Hematopoietic multipotent progenitor cell treated with erythropoietin and hydrocortisone succinate and interleukin-3 and kit ligand, for 4 days (in vitro differentiated cells): Measurements from ENCODE around the gene PLXDC2.

Experiments used
- DNase-seq: peaks from one replicate; pipeline ENCODE4 v3.0.0-alpha.2; 2015

PLXDC2 gene

GRCh38 chr10:20298417-20298816, 482.2 kb downstream of the PLXDC2 start:
- no peak for DNase-seq

- no peak for DNase-seq
These were observed 483.0 kb downstream of the PLXDC2 start for GRCh38 chr10:20299034-20299736.

DNA sequence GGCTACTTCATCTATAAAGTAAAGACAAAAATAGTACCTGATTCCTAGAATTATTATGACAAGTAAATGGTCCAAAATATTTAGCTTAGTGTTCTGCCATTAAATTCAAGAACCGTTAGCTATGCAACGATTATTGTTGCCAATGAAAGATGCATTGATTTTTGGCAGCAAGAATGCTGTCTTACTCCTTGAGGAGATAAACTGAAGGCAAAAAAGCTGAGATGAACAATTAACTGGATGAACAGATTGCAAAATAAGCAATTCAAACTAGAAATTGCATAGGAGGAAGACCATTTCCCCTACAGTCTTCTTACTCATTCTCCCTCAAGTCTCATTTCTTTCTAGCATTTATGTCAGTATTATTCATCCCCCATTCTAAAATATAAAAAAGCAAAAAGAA, 484.5 kb downstream of the PLXDC2 start:
- no peak for DNase-seq

GRCh38 chr10:20302033-20302432, 485.8 kb downstream of the PLXDC2 start:
- no peak for DNase-seq

- no peak for DNase-seq
These were observed 487.4 kb downstream of the PLXDC2 start for GRCh38 chr10:20303453-20304152.

- no peak for DNase-seq
These were observed 497.4 kb downstream of the PLXDC2 start for GRCh38 chr10:20313665-20314064.

DNA sequence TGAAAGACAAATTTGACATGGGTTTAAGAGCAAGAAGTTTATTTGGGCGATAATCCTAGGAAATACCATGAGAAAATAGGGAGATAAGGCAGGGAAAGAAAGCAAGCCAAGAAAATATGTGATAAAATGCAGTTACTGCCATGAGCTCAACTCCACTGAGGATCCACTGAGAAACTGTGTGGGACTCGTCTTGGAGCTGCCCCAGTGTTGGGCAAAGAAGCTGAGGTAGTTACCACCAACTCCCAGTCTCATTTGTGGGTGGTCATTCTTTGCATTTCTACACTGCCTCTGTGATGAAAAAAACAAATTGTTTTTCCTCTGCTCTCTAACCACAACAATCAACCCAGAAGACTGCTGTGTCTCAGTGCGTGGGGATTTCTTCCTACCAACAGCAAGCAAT, 498.2 kb downstream of the PLXDC2 start:
- no peak for DNase-seq

DNA sequence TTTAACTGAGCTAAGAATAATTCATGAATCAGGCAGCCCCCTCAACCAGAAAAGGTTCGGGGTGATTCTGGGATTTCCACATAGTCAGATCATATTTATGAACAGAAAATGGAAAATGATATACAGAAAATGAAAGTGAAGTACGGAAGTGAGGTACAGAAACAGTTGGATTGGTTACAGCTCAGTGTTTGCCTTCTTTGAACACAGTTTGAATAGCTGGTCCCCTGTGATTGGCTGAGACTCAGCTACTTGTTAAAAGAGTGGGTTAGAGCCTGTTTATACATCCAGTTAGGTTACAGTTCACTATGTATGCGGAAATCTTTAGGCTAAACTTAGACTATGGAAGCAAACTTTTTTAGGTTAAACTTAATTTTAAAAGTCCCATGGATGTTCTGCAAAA, 511.7 kb downstream of the PLXDC2 start:
- DNase-seq, result no peak

DNA sequence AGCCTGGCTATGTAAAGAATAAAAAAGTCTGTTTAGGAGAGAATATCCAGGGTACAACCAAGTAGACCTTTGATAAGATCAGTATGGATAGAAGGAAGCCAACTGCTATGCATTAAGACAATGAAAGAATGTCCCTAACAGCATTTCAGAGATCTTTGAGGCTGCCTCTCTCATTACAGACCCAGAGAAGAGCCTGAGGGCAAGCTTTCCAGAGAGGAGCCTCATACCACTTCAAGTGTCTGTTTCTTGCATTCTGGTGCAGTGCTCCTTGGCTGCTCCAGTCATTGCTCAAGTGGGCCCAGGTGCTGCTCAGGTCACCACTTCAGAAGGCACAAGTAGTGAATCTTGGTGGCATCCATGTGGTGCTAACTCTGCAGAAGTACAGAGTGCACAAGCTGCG, 514.0 kb downstream of the PLXDC2 start:
- no peak for DNase-seq

DNA sequence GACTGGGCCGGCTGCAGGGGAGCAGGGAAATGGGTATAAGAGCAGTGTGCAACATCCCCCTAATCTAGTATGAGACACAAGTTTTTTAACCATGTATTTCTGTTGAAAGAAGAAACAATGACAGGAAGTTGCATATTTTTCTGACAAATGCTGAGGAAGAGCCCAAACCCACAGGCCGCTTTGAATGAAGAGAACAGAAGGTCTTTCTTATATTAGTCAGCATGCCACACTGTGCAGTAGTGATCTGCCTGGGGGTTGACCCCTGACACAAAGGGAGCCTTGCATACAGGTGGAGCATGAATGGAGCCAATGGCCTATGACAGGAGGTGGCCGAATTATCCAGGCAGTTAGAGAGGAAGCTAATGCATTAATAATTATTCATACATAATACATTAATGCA, 518.3 kb downstream of the PLXDC2 start:
- DNase-seq, result peak; percentile 17
